Stimulated activated naive CD8-positive, alpha-beta T cell treated with anti-CD3 and anti-CD28 coated beads, Interleukin-15, Interleukin-2, amounts not matched to agents 100 U/mL and 50 U/mL, for 24 hours (primary cell): ENCODE results near the gene PHC2.

Source experiments
- ATAC-seq: fragments of 150-1000 bp; cut with Tn5 transposase; one replicate; pipeline ENCODE4 v1.10.0; 2021
- DNase-seq: peaks from one replicate; pipeline ENCODE4 v3.0.0; 2021

Gene PHC2

DNA sequence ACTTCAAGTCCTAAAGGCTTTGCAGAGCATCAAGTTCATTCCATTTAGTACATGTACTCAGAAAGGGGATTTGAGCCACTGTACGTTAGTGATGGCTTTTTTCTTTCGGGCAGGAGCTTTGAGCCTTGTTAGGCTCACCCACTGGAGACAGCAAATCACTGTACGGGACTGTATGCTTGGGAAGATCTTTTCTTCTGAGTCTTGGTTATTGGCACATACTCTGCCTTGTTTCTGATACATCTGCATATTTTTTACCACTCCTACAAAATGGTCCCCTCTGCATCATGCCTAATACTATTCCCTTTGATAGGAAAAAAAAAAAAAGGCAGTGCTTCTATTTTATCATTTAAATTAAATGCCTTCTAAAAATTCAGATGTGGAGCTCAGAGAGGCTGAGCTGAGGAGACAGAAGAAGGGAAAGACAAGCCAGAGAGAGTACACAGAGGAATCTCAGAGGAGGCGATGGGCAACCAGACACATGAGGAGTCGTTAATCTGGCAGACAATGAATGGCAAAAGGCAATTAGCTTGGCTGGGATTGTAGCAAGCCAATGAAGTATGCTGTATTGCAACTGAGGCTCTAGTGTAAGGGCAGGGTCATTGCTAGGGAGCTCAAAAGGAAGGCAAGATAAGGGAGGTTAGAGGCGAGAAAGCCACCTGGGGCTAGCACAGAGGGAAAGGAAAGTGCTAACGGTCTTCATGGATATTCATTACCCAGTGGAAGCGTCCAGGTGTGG is 39.4 kb downstream of the PHC2 start:
- no peak for DNase-seq
- ATAC-seq = no peak

DNA sequence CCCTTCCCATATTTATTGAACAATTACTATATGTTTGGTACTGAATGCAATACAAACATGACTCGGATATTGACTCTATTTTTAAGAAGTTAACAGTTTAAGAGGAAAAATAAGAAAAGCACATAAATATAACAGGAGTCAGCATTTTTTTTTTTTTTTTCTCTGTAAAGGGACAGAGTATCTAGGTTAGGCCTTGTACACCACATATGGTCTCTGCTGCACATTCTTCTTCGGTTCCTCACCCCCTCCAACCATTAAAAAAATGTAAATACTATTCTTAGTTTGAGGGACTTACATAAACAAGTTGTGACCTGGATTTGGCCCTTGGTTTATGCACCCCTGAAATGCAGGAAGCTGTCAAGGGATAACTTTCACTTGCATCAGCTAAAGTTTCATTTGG is 40.4 kb downstream of the PHC2 start:
- no peak for DNase-seq
- ATAC-seq = no peak

GRCh38 chr1:33388805-33389771 is 41.8 kb downstream of the PHC2 start:
- DNase-seq (no peak), ATAC-seq (no peak)

DNA sequence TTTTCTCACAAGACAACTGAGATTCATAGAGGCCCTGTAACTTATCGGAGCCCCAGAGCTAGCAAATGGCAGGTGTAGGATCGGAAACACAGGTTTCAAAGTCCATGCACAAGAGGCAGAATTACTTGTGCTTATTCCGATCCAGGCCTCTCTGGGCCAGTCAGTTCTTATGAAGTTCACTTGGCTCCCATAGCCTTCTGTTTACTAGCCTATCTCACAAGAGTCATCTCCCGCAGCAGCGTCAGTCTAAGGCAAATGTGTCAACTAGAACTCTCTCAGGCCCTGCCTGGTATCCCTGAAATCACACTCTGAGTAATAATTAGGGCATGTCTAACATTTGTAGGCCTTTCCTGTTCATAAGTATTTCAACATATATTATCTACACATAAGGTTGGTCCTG is 43.3 kb downstream of the PHC2 start:
- DNase-seq (no peak), ATAC-seq (no peak)

DNA sequence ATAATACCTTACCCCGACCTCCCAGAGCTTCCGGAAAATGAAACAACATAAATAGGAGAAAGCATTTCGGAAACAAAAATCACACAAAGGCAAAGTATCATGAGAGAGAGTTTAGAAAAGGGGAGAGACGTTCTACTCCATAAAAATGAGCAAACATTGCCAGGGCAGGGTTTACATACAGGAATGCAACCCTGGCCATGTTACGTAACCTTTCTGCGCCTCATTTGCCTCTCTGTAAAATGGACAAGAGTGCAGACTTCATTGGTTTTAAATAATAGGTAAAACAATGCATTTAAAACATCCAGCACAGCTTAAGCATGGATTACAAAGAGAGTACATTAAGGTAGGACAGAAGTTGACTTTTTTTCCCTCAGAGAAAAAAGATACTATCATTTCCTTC is 45.6 kb downstream of the PHC2 start:
- DNase-seq (no peak), ATAC-seq (no peak)

DNA sequence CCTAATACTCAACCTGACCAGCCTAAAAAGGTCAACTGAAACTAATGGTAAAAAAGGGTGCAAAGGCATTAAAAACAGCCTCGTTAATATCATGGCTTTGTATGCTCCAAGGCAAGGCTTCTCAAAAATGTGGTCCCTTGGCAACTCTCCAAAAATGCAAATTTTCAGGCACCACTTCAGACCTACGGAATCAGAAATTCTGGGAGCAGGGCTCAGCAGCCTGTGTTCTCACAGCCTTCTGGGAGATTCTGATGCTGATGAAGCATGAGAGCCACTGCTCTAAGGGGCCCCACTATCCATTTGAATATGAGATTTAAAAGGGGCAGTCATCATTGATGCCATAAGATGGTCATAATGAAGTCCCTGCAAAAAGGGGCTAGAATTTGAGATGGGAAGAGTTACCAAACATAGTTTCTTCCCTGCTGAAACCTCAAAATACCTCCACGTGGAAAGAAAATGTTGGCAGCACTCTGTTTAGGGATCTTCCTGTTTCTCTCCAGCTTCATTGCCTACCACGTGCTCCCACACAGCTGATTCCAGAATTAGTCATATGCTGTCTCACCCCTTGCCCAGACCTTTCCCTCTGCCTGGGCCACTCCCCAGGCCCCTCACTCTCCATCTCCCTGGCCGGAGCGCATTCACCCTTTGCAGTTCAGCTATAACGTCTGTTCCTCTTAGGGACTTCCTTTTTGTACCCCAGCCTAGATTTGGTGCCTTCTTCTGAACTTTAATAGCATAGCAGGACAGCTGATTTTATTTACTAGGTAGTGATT is 46.7 kb downstream of the PHC2 start:
- ATAC-seq = no peak
- no peak for DNase-seq

DNA sequence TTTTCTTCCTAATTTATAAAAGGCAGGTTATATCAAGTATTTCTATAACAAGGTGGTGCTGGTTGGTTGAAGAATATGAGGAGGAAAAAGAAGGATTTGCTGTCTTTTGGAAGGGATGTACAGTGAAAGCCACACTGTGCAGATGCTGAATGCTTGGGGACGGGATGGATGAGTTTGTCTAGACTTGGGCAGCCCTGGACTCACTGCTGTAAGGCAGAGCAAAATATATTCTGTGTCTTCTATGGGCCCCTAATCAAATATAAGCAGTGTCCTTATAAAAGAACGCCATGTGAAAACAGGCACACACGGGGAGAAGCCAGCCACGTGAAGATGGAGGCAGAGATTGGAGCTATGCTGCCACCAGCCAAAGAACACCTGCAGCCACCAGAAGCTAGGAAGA is 47.4 kb downstream of the PHC2 start:
- DNase-seq = no peak

GRCh38 chr1:33382661-33383415 is 48.1 kb downstream of the PHC2 start:
- ATAC-seq (no peak), DNase-seq (no peak)

More for the DNA sequence above, 47.4 kb downstream of the PHC2 start:
- ATAC-seq = no peak

- ATAC-seq (no peak), DNase-seq (no peak)
Measured at GRCh38 chr1:33381977-33382376, 48.9 kb downstream of the PHC2 start.

DNA sequence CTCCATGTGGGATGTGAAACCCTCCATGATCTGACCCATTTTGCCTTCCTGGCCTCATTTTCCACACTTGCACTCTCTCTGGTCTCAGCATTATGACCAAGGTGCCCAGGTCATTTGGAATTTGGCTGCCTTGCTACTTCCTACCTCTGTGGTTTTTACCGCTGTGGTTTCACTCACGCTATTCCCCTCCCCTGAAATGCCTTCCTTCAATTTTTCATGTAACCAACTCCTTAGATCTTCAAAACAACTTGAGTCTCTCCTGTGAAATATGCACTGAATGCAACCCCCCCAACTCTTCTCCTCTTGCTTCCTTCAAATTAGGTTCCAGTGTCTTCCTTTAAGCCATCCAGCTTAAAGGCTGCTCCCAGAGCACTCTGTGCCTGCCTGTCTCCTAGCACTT is 50.1 kb downstream of the PHC2 start:
- DNase-seq (no peak), ATAC-seq (no peak)

DNA sequence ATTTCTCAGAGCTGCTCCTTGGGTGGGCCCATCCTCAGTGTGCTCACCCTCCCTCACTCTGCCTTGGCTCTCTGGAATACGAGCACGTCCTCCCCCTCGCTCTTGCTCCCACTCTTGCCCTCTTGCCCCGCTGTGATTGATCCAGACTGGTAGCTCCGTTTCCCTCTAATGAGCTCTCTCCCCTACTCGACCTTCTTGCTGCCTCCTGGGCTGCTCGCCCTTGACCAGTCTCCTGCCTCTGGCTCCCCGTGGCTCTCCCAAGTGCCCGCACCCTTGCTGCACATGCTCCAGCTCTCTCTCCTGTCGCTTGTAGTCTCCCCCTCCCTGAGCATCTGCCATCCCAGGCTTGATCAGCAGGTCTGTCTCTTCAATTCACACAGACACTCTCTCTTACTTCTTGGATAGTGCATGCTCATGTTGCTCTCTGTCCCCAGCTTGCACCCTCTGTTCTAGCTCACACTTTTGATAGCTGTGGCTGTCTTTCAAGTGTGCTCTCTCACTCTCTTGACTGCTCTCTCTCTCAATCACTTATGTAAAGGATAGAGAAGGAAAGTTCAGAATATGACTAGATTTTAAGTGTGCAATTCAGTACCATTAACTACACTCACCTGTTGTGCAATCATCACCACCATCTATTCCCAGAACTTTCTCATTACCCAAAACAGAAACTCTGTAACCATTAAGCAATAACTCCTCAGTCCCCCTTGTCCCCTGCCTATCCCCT is 51.1 kb downstream of the PHC2 start:
- DNase-seq (no peak), ATAC-seq (no peak)

- DNase-seq (no peak), ATAC-seq (no peak)
Measured at GRCh38 chr1:33378976-33379375, 51.9 kb downstream of the PHC2 start.

DNA sequence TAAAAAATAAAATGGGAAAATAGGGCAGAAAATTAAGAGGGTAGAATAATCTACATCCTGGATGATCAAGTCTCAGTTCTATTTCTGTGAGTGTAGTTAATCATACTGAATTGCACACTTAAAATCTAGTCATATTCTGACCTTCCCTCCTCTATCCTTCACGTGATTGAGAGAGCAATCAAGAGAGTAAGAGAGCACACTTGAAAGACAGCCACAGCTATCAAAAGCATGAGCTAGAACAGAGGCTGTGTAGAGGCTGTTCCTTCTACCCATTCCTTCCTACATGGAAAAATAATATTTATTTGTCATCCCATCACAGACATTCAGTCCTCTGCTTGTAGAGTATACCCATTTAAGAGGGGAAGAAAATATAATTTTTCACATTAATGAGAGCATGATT is 52.4 kb downstream of the PHC2 start:
- ATAC-seq = no peak
- no peak for DNase-seq

- DNase-seq = no peak
- ATAC-seq = no peak
Measured at GRCh38 chr1:33377756-33378155, 53.1 kb downstream of the PHC2 start.

DNA sequence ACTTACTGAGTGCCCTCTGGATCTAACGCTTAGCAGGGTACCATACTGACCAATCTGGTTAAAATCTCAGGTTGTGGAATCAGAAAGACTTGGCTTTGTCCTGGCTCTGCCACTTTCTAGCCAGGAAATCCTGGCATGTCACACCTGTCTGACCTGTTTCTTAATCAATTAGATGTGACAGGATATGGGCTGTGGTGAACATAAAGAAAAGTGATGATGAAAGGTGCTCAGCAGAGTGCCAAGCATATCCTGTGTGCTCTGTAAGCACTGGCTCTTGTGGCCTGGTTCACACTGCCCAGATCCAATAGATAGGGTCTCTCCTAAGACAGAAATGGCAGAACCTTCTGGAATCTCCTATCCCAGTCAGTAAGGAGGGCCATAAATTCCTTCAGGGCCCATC is 53.9 kb downstream of the PHC2 start:
- ATAC-seq (peak; percentile 47), DNase-seq (no peak)

- no peak for ATAC-seq
- no peak for DNase-seq
Measured at GRCh38 chr1:33375316-33375715, 55.6 kb downstream of the PHC2 start.

DNA sequence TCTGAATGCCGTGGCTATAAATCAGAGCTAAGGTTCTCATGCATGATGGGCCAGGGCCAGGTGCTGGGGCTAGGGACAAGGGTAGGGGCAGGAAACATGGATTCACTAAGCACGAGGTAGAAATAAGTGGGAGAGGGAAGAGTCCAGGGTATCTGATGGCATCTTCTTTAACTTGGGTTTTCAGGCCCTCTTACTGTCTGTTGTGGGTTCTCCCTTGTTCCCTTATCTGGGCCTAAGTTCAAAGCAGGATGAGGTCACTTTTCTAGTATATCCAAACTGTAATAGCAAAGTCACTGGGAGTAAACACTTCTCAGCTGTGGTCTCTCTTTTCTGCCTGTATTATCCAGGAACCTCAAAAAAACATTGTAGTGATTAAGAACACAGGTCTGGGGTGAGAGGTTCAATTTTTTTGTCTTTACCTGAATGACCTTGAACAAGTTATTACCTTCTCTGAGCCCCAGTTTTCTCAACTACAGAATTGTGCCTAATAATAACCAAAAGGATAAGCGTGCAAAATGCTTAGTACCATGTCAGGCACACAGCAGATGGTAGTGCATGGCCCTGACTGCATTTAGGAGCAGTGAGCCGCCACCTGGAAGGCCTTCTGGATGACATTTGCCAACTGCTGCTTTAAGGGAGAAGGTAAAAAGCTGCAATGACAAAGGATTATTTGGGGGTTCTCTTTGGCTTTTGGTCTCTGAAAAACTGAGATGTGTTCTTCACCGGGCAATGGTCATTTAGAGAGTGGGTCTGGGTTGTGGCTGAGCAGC is 56.4 kb downstream of the PHC2 start:
- no peak for DNase-seq
- ATAC-seq = no peak

DNA sequence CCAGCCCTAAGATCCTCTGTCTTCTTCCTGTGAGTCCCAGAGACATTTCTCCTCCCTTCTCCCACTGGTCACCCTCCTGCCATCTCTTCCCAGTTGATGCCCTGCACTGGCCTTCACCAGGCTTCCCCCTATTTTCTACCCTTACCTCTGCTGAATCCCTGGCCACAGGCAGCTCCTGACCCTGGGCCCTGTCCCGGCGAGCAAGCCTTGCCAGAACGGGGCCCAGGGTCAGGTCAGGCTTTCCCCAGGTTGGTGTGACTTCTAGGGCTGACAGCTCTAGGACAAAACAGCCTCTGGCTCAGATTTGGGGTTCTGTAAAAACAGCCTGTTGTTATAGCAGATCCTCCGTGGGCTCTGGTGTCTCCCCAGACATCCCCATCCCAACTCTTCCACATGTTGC is 57.3 kb downstream of the PHC2 start:
- ATAC-seq = no peak
- no peak for DNase-seq

DNA sequence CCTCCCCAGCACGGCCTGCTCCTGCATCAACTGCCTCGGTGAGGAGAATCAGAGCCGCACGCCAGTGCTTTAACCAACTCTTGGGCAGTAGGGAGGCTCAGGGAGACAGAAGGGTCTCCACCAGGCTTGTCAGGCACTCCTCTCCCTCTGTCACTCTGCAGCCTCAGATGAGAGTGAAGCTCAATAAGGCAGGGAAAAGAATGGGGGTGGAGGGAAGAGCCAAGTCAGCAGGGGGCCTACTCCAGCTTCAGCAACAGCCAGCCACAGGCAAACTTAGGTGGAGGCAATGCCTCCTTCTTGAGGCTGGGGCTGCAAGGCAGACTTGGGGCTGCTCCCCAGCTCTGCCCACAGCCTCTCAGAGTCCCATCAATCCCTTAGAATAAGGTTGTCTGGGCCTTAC is 58.2 kb downstream of the PHC2 start:
- ATAC-seq (no peak), DNase-seq (no peak)

DNA sequence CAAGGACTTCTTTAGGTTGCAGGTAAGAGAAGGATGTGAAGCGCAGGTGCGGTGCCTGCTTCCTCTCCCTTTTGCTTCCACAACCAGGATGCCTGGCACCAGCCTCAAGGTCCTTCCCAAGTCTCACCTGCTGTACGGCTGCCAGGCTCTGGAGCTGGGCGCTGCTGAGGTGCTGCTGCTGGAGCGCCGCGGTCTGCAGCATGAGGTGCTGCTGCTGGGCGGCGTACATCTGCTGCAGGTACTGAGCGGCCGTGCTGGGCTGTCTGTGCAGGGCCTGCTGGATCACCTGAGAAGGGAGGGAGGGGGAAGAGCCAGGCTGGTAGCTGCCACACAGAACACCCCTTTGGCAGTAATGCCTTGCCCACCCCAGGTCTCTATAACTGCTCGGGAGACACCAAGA is 58.7 kb downstream of the PHC2 start:
- ATAC-seq (no peak), DNase-seq (no peak)

DNA sequence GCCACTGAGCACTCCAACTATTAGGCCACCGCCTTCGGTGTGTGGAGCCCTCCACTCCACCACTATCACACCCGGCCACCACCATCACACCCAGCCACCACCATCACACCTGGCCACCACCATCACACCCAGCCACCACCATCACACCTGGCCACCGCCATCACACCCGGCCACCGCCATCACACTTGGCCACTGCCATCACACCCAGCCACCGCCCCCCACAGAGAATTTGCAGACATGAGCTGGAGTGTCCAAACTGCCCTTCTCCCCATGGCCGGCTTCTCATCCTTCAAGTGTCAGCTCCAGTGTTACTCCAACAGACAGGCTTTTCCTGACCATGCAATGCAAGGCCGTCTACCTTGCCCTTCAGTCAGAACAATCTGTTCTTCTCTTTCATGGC is 59.6 kb downstream of the PHC2 start:
- no peak for ATAC-seq

More for the DNA sequence above, 59.6 kb downstream of the PHC2 start:
- DNase-seq = no peak
